WERI-Rb-1 (cell line): Measurements from ENCODE around the gene STK17B.

Source experiments
- DNase-seq: peaks from one replicate; pipeline ENCODE4 v3.0.0-alpha.2; 2020
- H3K27ac ChIP-seq: fragments of 250-450 bp; sonication (Bioruptor Pico); 2 replicates; pipeline ENCODE4 v1.5.1; 2020; ENCODE audit warnings: mild to moderate bottlenecking, moderate library complexity
- H3K27me3 ChIP-seq: fragments of 250-450 bp; sonication (Bioruptor Pico); 2 replicates; pipeline ENCODE4 v1.5.1; 2021; ENCODE audit warnings: mild to moderate bottlenecking, low read depth, moderate library complexity; ENCODE audit not compliant: insufficient read depth, severe bottlenecking
- H3K36me3 ChIP-seq: fragments of 250-450 bp; sonication (Bioruptor Pico); 2 replicates; pipeline ENCODE4 v1.5.1; 2020; ENCODE audit warnings: mild to moderate bottlenecking, moderate library complexity
- H3K4me3 ChIP-seq: 2 replicates; pipeline ENCODE4 v1.5.1; 2011; ENCODE audit warnings: low read depth, mild to moderate bottlenecking, control low read depth, low read length
- H3K9me3 ChIP-seq: fragments of 250-450 bp; sonication (Bioruptor Pico); 2 replicates; pipeline ENCODE4 v1.5.1; 2021; ENCODE audit warnings: mild to moderate bottlenecking, moderate library complexity; ENCODE audit not compliant: severe bottlenecking
- CTCF ChIP-seq: IDR thresholded peaks from 2 replicates; pipeline ENCODE4 v1.5.1; 2011; ENCODE audit warnings: low read depth, mild to moderate bottlenecking, control low read depth, inconsistent platforms, low read length

STK17B gene

GRCh38 chr2:196174404-196174803, 3.0 kb upstream of the STK17B start:
- peaks cover 3% of the 10 kb centered on the region; the same call in 1 of the 2 replicates for H3K36me3 ChIP-seq
- no peak overlapping the region for H3K4me3 ChIP-seq
- no peak overlapping the region for H3K27ac ChIP-seq
- H3K27me3 ChIP-seq, result no peaks in the 10 kb centered on the region
- TF ChIP-seq CTCF, result no peak
- no peak for DNase-seq
- no peaks in the 10 kb centered on the region for H3K9me3 ChIP-seq

GRCh38 chr2:196173505-196173904, 2.1 kb upstream of the STK17B start:
- no peaks in the 10 kb centered on the region for H3K27me3 ChIP-seq
- no peak for TF ChIP-seq CTCF
- H3K4me3 ChIP-seq, result no peak overlapping the region
- DNase-seq, result no peak
- no peak overlapping the region for H3K27ac ChIP-seq
- peaks cover 3% of the 10 kb centered on the region; the same call in 1 of the 2 replicates for H3K36me3 ChIP-seq
- no peaks in the 10 kb centered on the region for H3K9me3 ChIP-seq

GRCh38 chr2:196172951-196173350, 1.6 kb upstream of the STK17B start:
- Histone ChIP-seq H3K4me3 (no peak overlapping the region), H3K27ac (no peak overlapping the region), H3K36me3 (peaks cover 3% of the 10 kb centered on the region; the same call in 1 of the 2 replicates), H3K9me3 (no peaks in the 10 kb centered on the region), H3K27me3 (no peaks in the 10 kb centered on the region)
- TF ChIP-seq CTCF, result no peak
- DNase-seq, result no peak

GRCh38 chr2:196171946-196172345, 568 bp upstream of the STK17B start:
- no peak for DNase-seq
- no peak for TF ChIP-seq CTCF
- no peak overlapping the region for H3K27ac ChIP-seq
- peak overlapping the region; percentile 54 for H3K4me3 ChIP-seq
- no peaks in the 10 kb centered on the region for H3K9me3 ChIP-seq
- no peaks in the 10 kb centered on the region for H3K27me3 ChIP-seq
- peaks cover 3% of the 10 kb centered on the region; the same call in 1 of the 2 replicates for H3K36me3 ChIP-seq

DNA sequence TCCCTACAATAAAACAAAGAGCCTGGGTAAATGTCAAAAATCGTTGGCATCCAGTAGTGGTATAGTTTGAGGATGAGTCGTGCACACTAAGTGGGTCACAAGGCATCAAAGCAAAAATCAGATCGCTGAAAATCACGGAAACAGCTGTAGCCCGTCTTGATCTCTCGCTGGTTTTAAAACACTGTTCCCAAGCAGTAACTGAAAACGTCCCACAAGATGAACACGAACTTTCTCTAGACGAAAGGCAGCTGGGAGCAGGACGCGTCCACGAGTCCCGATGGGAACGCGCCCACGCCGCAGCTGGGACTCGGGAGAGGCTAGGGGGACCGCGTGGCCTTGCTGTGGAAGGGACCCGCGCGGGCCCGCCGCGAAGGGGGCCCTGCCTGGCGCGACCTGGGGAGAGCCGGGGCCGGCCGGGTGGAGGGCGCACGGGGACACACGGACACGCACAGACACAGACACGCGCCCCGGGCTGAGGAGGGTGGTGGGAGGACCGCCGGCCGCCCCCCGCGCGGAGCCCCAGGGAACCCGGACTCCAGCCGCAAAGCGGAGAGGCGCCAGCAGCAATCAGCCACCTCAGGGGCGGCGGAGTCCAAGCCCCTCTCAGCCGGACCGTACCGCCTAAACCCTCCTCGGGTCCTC, 651 bp downstream of the STK17B start:
- Histone ChIP-seq H3K4me3 (peak overlapping the region; percentile 97), H3K27ac (peak overlapping the region; percentile 64), H3K27me3 (no peaks in the 10 kb centered on the region), H3K36me3 (peaks cover 3% of the 10 kb centered on the region; the same call in 1 of the 2 replicates), H3K9me3 (no peaks in the 10 kb centered on the region)
- no peak for DNase-seq
- no peak for TF ChIP-seq CTCF

- no peak for DNase-seq
- no peak for TF ChIP-seq CTCF
- H3K9me3 ChIP-seq, result no peaks in the 10 kb centered on the region
- H3K36me3 ChIP-seq, result peaks cover 3% of the 10 kb centered on the region; the same call in 1 of the 2 replicates
- no peaks in the 10 kb centered on the region for H3K27me3 ChIP-seq
- H3K4me3 ChIP-seq, result peak overlapping the region; percentile 97
- no peak overlapping the region for H3K27ac ChIP-seq
Measured at GRCh38 chr2:196170213-196170605, 1.2 kb downstream of the STK17B start.
